ENCODE data around the gene TATDN3.
A peak's percentile ranks its signal among the peaks of the same experiment; 100 is the strongest.

TATDN3 gene, protein sequence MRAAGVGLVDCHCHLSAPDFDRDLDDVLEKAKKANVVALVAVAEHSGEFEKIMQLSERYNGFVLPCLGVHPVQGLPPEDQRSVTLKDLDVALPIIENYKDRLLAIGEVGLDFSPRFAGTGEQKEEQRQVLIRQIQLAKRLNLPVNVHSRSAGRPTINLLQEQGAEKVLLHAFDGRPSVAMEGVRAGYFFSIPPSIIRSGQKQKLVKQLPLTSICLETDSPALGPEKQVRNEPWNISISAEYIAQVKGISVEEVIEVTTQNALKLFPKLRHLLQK

DNA sequence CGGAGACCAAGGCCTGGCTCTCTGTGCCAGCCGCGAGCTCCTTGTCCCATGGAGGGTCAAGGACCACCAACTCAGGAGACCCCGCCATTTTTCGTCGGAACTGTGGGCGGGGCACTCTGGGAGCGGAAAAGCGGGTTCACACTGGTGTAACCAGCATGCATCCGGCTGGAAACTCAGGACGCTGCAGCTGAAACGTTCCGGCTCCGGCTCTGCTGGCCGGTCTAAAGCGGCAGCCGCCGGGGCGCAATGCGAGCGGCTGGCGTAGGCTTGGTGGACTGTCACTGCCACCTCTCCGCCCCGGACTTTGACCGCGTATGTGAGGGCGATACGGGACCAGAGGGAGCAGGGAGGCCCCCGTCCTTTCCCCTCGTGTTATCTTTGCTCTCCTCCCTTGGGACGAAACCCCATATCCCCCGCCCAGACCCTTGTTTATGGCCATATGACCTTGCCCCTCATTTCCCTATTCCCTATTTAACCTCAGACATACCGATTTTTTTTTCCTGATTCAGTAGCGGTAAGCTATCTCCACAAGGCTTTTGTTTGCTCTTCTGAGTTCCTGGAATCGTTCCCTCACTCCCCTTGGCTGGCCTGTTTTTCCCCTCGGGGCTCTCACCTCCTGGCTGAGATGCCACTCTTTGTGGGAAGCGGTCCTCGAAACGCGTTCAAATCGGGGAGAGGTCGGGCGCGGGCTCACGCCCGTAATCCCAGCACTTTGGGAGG is at the start of gene TATDN3, which contains the start of gene NSL1:
TSS of gene TATDN3 (plus strand) at position 219 of the 720 bp plus-strand sequence. CDS start at position 247, 28 bp downstream.
TSS of gene NSL1 (minus strand) at position 102 of the 720 bp plus-strand sequence. CDS start at position 88, 14 bp downstream.
- Mint-ChIP-seq H3K27me3 (no peaks in the 10 kb centered on the region), H3K4me3 (peak within 1 kb of the TSS; percentile 97), H3K27ac (peak within 1 kb of the TSS; percentile 94), H3K4me1 (ENCODE audit: low read depth) (peaks cover 37% of the 10 kb centered on the region), H3K36me3 (ENCODE audit: low read depth) (peaks cover 40% of the 10 kb centered on the region), H3K9me3 (no peaks in the 10 kb centered on the region)
- intact Hi-C loops (cut with micrococcal nuclease): no loop called here

- intact Hi-C loops (cut with micrococcal nuclease): no loop called here
- Mint-ChIP-seq H3K4me1 (ENCODE audit: low read depth) (peaks cover 12% of the 10 kb centered on the region), H3K4me3 (no peak overlapping the region), H3K27ac (no peak overlapping the region), H3K9me3 (peaks cover 8% of the 10 kb centered on the region), H3K27me3 (no peaks in the 10 kb centered on the region), H3K36me3 (ENCODE audit: low read depth) (peaks cover 29% of the 10 kb centered on the region)
Measured at GRCh38 chr1:212743901-212744475, 47.7 kb upstream of the TATDN3 start.

DNA sequence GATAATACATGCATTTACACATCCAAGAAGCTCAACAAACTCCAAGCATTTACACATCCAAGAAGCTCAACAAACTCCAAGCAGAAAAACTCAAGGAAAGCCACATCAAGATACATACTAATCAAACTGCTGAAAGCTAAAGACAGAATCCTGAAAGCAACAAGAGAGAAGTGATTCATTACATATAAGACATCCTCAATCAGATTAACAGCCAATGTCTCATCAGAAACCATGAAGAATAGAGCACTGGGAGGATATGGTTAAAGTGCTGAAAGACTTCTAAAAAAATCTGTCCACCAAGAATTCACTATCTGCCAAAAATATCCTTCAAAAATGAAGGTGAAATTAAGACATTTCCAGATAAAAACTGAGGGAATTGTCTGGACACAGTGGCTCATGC is 46.4 kb upstream of the TATDN3 start:
- intact Hi-C loops (cut with micrococcal nuclease): no loop called here
- peaks cover 19% of the 10 kb centered on the region for H3K4me1 Mint-ChIP-seq (ENCODE audit: low read depth)

DNA sequence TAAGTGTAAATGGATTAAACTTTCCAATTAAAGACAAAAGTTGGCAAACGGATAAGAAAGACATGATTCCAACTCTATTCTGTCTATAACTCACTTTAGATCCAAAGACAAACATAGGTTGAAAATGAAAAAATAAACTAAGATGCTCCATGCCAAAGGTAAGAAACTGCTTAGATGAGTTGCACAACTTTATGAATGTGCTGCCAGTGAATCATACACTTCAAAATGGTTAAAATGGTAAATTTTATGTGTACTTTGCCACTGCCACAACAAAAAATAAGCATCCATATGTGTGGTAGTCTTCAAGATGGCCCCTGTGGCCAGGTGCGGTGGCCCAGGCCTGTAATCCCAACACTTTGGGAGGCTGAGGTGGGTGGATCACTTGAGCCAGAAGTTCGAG is 45.1 kb upstream of the TATDN3 start:
- Mint-ChIP-seq H3K36me3 (ENCODE audit: low read depth) (peaks cover 23% of the 10 kb centered on the region), H3K4me3 (no peak overlapping the region), H3K27ac (no peak overlapping the region), H3K4me1 (ENCODE audit: low read depth) (peaks cover 21% of the 10 kb centered on the region), H3K27me3 (no peaks in the 10 kb centered on the region), H3K9me3 (peaks cover 3% of the 10 kb centered on the region)
- intact Hi-C loops (cut with micrococcal nuclease): no loop called here

More for the DNA sequence above, 46.4 kb upstream of the TATDN3 start:
- Mint-ChIP-seq H3K9me3 (peaks cover 8% of the 10 kb centered on the region), H3K27ac (no peak overlapping the region), H3K36me3 (ENCODE audit: low read depth) (peaks cover 29% of the 10 kb centered on the region), H3K27me3 (no peaks in the 10 kb centered on the region), H3K4me3 (no peak overlapping the region)

DNA sequence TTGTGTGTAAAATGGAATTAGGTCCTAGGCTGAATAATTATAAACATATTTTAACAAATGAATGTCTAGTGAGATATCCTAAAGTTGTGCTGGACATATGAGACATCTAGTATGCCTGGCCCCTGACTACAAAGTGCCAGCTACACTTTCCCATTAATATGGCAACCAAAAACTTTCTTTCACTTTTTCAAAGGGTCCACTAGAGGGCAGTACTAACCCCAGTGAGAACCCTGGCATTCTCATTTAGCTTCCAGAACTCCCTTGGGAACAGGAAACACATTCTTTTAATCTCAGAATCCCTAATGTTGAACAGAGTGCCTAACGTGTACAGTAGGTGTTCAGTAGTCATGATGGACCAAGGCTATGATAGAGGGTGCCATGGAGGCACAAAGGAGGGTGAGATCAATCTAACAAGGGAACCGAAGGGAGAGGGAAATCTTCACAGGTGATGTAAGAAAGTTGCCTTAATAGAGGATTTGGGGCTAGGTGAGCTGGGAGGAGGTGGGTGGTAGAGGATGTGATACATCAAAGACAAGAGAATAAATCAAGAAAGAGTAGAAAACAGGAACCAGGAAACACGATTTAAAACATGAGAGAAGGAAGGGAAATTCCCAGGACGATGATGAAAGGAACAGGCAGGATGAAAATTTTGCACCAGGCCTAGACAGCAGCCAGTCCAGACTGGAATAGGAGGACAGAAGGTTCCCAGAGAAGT is 41.7 kb upstream of the TATDN3 start:
- Mint-ChIP-seq H3K4me3 (peak overlapping the region; percentile 48), H3K27ac (peak overlapping the region; percentile 68)
- intact Hi-C loops (cut with micrococcal nuclease): loop anchor here (2.0 to 5.0 kb wide), 2 partner anchors 33 to 53 kb away; partner anchors contain the start of gene BATF3

DNA sequence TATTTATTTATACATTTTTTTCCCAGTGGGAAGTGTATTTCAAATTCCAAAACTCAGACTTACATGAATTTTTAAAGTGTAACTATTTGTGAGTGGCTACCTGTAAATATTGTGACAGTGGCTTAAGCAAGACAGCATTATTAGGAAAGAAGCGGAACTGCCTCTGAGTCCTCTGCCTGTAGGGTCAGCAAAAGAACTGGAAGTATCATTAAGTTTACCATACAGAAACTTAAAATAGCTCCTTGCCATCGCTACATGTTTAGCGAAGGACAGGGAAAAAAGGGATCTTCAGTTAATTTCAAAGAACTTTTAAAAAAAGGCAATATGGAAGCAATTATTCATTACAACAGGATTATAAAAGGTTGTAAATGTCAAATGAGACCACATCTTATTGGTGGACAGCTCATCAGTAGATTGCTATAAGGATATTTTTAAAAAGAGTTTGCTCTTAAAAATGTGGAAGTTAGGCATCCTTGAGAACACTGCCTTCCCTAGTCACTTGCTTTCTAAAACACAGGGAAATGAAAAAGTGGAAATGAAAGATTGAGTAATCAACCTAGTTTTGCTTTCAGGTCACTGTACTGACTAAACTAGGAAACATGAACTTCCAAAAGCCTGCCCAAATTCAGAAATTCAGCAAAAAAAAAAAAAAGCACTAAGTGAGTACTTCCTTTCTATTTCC is 39.3 kb upstream of the TATDN3 start:
- Mint-ChIP-seq H3K36me3 (ENCODE audit: low read depth) (peaks cover 11% of the 10 kb centered on the region), H3K27ac (peak overlapping the region; percentile 85), H3K4me1 (ENCODE audit: low read depth) (peaks cover 41% of the 10 kb centered on the region), H3K27me3 (no peaks in the 10 kb centered on the region), H3K9me3 (no peaks in the 10 kb centered on the region), H3K4me3 (peak overlapping the region; percentile 65)
- intact Hi-C loops (cut with micrococcal nuclease): loop anchor here (2.0 to 5.0 kb wide), 2 partner anchors 20 to 55 kb away; partner anchors contain the start of gene BATF3

More for the DNA sequence above, 41.7 kb upstream of the TATDN3 start:
- Mint-ChIP-seq H3K27me3 (no peaks in the 10 kb centered on the region), H3K9me3 (no peaks in the 10 kb centered on the region), H3K36me3 (ENCODE audit: low read depth) (peaks cover 2% of the 10 kb centered on the region), H3K4me1 (ENCODE audit: low read depth) (peaks cover 36% of the 10 kb centered on the region)

DNA sequence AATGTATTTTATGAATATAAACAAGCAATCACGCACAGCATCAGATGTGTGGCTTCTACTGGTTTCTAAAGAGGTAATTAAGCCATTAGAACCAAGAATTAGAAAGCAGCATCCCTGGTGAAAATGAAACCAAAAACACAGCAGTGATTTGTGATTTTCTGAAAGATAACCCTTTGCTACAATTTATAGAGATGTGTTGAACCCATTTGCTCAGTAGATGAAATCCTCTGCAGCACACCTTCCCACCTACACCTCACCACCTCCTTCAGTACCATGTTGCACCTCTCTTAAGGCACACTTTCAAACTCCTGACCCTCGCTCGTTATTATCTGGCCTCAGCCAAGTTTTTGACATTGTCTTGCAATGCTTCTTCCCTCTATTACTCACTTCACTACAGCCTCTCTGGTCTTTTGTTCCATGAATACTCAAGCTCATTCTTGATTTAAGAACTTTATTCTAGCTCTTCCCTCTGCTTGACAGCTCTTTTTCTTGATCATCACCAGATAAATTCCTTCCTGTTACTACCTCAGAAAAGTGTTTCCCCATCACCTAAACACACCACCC is 38.7 kb upstream of the TATDN3 start:
- Mint-ChIP-seq H3K4me1 (ENCODE audit: low read depth) (peaks cover 41% of the 10 kb centered on the region), H3K4me3 (peak overlapping the region; percentile 65), H3K27me3 (no peaks in the 10 kb centered on the region), H3K27ac (peak overlapping the region; percentile 85), H3K9me3 (no peaks in the 10 kb centered on the region), H3K36me3 (ENCODE audit: low read depth) (peaks cover 17% of the 10 kb centered on the region)
- intact Hi-C loops (cut with micrococcal nuclease): loop anchor here (2.0 to 5.0 kb wide), 2 partner anchors 20 to 56 kb away; partner anchors contain the start of gene BATF3

GRCh38 chr1:212753749-212754148 is 37.9 kb upstream of the TATDN3 start:
- H3K4me1 Mint-ChIP-seq (ENCODE audit: low read depth): peaks cover 43% of the 10 kb centered on the region
- intact Hi-C loops (cut with micrococcal nuclease): loop anchor here (2.0 to 5.0 kb wide), 2 partner anchors 19 to 56 kb away; partner anchors contain the start of gene BATF3

DNA sequence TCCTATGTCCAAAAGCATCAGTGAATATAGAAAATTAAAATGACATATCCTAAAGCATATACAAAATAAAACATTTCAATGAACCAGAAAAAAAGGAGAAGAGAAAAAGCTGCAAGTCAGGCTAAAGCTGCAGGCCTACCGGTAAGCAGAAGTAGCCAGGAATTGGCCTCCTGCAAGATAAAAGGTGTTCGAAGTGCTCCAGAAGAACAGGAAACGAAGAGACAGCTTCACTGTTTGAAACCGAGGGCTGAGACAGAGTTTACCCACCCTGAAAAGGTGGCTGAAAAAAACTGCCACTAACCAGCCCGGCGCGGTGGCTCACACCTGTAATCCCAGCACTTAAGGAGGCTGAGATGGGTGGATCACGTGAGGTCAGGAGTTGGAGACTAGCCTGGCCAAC is 37.5 kb upstream of the TATDN3 start:
- peaks cover 17% of the 10 kb centered on the region for H3K36me3 Mint-ChIP-seq (ENCODE audit: low read depth)
- intact Hi-C loops (cut with micrococcal nuclease): loop anchor here (5.0 kb wide), 1 partner anchor 57 kb away; the partner anchor contains the start of gene BATF3
- H3K4me1 Mint-ChIP-seq (ENCODE audit: low read depth): peaks cover 47% of the 10 kb centered on the region
- no peaks in the 10 kb centered on the region for H3K27me3 Mint-ChIP-seq
- H3K27ac Mint-ChIP-seq: peak overlapping the region; percentile 85
- H3K9me3 Mint-ChIP-seq: no peaks in the 10 kb centered on the region
- H3K4me3 Mint-ChIP-seq: peak overlapping the region; percentile 53

More at GRCh38 chr1:212753749-212754148, 37.9 kb upstream of the TATDN3 start:
- Mint-ChIP-seq H3K27me3 (no peaks in the 10 kb centered on the region), H3K9me3 (no peaks in the 10 kb centered on the region), H3K4me3 (peak overlapping the region; percentile 53), H3K36me3 (ENCODE audit: low read depth) (peaks cover 17% of the 10 kb centered on the region), H3K27ac (peak overlapping the region; percentile 85)

DNA sequence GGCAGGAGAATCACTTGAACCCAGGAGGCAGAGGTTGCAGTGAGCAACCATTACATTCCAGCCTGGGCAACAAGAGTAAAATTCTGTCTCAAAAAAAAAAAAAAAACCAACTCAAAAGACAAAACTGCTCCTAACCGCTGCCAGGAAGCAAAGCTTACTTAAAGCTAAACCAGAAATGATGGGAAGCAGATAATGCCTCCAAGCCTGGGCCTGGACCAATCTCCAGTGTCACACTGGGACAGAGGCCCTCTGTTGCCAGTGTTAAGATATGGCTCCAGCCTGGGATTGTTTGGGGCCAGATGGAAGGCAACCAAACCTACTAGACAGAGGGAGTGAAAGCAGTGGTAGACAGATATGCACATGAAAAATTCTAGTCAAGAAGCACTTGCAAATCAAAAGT is 37.0 kb upstream of the TATDN3 start:
- Mint-ChIP-seq H3K4me3 (no peak overlapping the region), H3K4me1 (ENCODE audit: low read depth) (peaks cover 52% of the 10 kb centered on the region), H3K27me3 (no peaks in the 10 kb centered on the region), H3K27ac (peak overlapping the region; percentile 85), H3K36me3 (ENCODE audit: low read depth) (peaks cover 17% of the 10 kb centered on the region), H3K9me3 (no peaks in the 10 kb centered on the region)
- intact Hi-C loops (cut with micrococcal nuclease): loop anchor here (5.0 kb wide), 1 partner anchor 57 kb away; the partner anchor contains the start of gene BATF3

DNA sequence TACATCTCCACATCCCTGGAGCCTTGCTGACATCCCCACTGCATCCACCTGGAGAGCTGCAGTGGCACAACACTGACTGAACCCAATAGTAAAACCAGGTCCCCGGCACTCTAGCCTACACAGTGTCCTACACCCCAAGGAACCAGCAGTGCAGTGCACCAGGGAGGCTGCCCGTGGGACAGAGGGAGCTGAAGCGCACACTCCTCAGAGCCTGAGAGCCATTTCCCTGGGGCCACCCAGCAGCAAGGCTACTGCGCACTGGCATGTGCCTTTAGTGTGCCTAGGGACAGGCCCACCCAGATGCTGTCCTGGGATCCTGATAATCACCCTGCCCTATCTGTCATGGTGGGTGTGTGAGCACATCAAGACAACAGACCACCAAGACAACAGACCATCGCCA is 32.0 kb upstream of the TATDN3 start:
- intact Hi-C loops (cut with micrococcal nuclease): no loop called here
- Mint-ChIP-seq H3K4me1 (ENCODE audit: low read depth) (peaks cover 57% of the 10 kb centered on the region), H3K9me3 (no peaks in the 10 kb centered on the region), H3K27me3 (no peaks in the 10 kb centered on the region), H3K4me3 (no peak overlapping the region), H3K27ac (peak overlapping the region; percentile 38), H3K36me3 (ENCODE audit: low read depth) (peaks cover 51% of the 10 kb centered on the region)

DNA sequence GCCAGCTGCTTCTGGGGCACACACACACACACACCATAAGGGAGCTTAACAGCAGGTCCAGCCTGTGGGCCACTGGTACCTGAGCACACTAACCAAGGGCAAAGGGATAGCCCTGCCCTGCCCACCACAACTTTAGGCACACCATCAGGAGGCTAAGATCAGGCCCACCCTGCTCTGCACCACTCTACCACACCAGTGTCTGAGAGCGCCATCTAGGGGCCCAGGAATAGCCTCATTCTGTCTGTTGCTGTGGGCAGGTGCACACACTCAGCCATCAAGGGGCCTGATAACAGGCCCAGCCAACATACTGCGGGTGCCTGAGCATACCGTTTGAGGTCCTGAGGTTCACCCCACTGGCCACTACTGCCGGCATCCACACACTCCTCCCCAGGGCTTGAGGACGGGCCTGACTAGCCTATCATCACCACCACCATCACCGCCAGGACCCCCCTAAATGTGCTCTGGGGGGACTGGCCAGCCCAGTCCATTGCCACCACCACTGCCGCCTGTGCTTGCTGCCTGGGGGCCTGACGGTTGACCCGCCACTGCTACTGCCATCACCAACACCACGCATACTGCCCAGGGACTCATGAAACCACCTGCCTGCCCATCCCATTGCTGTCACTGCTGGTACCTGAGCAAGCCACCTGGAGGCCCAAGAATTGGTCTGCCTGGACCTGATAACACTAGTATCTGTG is 31.4 kb upstream of the TATDN3 start:
- peaks cover 58% of the 10 kb centered on the region for H3K4me1 Mint-ChIP-seq (ENCODE audit: low read depth)
- no peaks in the 10 kb centered on the region for H3K9me3 Mint-ChIP-seq
- H3K36me3 Mint-ChIP-seq (ENCODE audit: low read depth): peaks cover 51% of the 10 kb centered on the region
- intact Hi-C loops (cut with micrococcal nuclease): no loop called here
- no peaks in the 10 kb centered on the region for H3K27me3 Mint-ChIP-seq
- H3K27ac Mint-ChIP-seq: peak overlapping the region; percentile 38
- H3K4me3 Mint-ChIP-seq: no peak overlapping the region

Data from dendritic cell treated with granulocyte-macrophage colony-stimulating factor and Interleukin-4, amounts not matched to agents 40 ng/mL and 50 ng/mL, for 4 days (primary cell).